ENCODE data around the gene ANKRD2. TPM values are rescaled to one million over a fixed set of nuclear protein-coding genes. Genes with fewer than 3 reads are reported as not detected.

ANKRD2 gene
- total RNA-seq, 4 donors from 2014 or later = 0.54 TPM; not detected in 3

DNA sequence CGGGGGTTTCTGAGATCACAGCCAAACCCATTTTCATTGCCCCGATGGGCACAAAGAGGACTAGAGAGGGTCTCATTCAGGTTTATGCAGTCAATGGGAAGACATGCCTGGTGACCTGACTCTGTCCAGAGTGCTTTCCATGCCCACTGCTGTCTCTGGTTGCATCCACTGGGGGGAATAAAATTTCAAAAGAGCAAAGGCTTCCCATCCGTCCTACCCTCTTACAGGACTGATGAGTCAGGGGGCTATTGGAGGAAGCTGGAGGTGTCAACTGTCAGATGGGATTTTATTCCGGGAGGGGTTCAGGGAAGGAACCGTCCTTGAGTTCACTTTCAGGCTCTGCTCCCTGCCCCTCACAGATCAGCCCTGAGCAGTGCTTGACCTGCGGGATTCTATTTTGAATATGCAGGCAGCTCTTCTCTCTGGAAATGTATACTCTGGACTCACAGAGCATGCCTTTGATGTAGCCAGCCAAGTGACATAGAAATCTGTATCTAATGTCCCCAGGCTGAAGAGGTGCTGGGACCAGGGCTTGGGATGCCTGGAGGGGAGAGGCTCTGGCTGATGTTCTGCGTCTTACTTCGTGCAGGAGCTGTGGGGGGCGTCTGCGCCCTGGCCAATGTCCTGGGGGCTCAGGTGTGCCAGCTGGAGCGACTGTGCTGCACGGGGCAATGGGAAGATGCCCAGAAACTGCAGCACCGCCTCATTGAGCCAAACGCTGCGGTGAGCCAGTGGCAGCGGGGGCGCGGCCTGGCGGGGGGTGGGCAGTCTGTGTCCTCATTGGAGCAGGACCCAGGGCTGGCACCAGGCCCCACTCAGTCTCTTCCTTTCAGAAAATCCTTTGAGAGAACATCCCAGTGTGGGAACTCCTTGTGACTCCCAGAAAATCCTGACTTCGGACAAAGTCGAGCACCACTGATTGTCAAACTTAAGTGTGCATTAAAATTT, 29.0 kb downstream of the ANKRD2 start:
- Histone ChIP-seq H3K9me3 (no peaks in the 10 kb centered on the region), H3K4me3 (no peak overlapping the region), H3K27ac (no peak overlapping the region), H3K36me3 (no peaks in the 10 kb centered on the region), H3K27me3 (no peaks in the 10 kb centered on the region), H3K4me1 (peaks cover 0 to 12% (median 8%) of the 10 kb centered on the region in 3 donors)
- WGBS, 2 donors (ENCODE audit: low coverage in 1 of 2) = 84% methylated on average over 5 of the region's 21 CpGs; no CpG with 5 or more reads in 1 of the 2 donors
- TF ChIP-seq EP300 (IDR thresholded peaks at IDR 0.05) = no peak
- no peak for TF ChIP-seq POLR2AphosphoS5 (IDR thresholded peaks at IDR 0.05)
- TF ChIP-seq, protein P1, sequence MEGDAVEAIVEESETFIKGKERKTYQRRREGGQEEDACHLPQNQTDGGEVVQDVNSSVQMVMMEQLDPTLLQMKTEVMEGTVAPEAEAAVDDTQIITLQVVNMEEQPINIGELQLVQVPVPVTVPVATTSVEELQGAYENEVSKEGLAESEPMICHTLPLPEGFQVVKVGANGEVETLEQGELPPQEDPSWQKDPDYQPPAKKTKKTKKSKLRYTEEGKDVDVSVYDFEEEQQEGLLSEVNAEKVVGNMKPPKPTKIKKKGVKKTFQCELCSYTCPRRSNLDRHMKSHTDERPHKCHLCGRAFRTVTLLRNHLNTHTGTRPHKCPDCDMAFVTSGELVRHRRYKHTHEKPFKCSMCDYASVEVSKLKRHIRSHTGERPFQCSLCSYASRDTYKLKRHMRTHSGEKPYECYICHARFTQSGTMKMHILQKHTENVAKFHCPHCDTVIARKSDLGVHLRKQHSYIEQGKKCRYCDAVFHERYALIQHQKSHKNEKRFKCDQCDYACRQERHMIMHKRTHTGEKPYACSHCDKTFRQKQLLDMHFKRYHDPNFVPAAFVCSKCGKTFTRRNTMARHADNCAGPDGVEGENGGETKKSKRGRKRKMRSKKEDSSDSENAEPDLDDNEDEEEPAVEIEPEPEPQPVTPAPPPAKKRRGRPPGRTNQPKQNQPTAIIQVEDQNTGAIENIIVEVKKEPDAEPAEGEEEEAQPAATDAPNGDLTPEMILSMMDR (IDR thresholded peaks at IDR 0.05) = no peak
- TF ChIP-seq POLR2A (IDR thresholded peaks at IDR 0.05) = no peak
- ATAC-seq = no peak

- Histone ChIP-seq H3K4me3 (no peak overlapping the region), H3K36me3 (no peaks in the 10 kb centered on the region), H3K4me1 (peaks cover 0 to 3% (median under 1%) of the 10 kb centered on the region in 3 donors), H3K27me3 (no peaks in the 10 kb centered on the region), H3K27ac (no peak overlapping the region), H3K9me3 (no peaks in the 10 kb centered on the region)
- no peak for ATAC-seq
- TF ChIP-seq POLR2A (IDR thresholded peaks at IDR 0.05) = no peak
- 95% methylated on average over 4 to 5 of the region's 5 CpGs for WGBS, 2 donors (ENCODE audit: low coverage in 1 of 2)
These were observed 34.6 kb downstream of the ANKRD2 start for GRCh38 chr10:97607095-97607636.

- H3K27me3 ChIP-seq = no peaks in the 10 kb centered on the region
- 50 to 88% methylated on average over 2 to 8 of the region's 13 CpGs for WGBS, 2 donors (ENCODE audit: low coverage in 1 of 2)
- peaks cover 0 to 7% (median 3%) of the 10 kb centered on the region in 3 donors for H3K4me1 ChIP-seq
- H3K27ac ChIP-seq = peak overlapping the region in 2 of 4 donors; percentile 20 to 50
- peak; percentile 12 for ATAC-seq
- no peak overlapping the region for H3K4me3 ChIP-seq
- no peaks in the 10 kb centered on the region for H3K9me3 ChIP-seq
- peaks cover 0 to 4% of the 10 kb centered on the region in 2 donors for H3K36me3 ChIP-seq
- TF ChIP-seq, protein P1 (IDR thresholded peaks at IDR 0.05) = no peak
- TF ChIP-seq EP300 (IDR thresholded peaks at IDR 0.05) (no peak), POLR2AphosphoS5 (IDR thresholded peaks at IDR 0.05) (no peak), POLR2A (IDR thresholded peaks at IDR 0.05) (no peak)
These were observed 36.5 kb downstream of the ANKRD2 start for GRCh38 chr10:97608991-97609561.

DNA sequence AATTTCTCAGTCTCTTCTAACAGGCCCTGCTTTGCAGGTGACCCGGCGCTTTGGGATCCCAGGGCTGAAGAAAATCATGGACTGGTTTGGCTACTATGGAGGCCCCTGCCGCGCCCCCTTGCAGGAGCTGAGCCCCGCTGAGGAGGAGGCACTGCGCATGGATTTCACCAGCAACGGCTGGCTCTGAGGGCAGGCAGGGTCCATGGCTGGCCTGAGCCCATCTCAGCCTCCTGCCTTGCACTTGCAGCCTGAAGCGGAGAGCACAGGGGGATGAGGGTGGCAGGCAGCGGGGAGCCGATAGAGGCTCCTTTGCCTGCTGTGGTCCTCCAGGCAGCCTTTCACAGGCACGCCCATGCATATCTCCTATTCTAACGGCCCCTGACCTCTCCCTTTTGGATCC, 38.9 kb downstream of the ANKRD2 start:
- H3K27ac ChIP-seq = no peak overlapping the region
- H3K4me1 ChIP-seq = peaks cover 0 to 7% (median 3%) of the 10 kb centered on the region in 3 donors
- TF ChIP-seq POLR2AphosphoS5 (IDR thresholded peaks at IDR 0.05) (no peak), POLR2A (IDR thresholded peaks at IDR 0.05) (no peak), EP300 (IDR thresholded peaks at IDR 0.05) (no peak)
- TF ChIP-seq, protein P1 (IDR thresholded peaks at IDR 0.05) = no peak
- no peaks in the 10 kb centered on the region for H3K9me3 ChIP-seq
- 100% methylated on average over 4 of the region's 12 CpGs; no CpG with 5 or more reads in 1 of the 2 donors for WGBS, 2 donors (ENCODE audit: low coverage in 1 of 2)
- no peak overlapping the region for H3K4me3 ChIP-seq
- no peaks in the 10 kb centered on the region for H3K27me3 ChIP-seq
- H3K36me3 ChIP-seq = peaks cover 0 to 28% of the 10 kb centered on the region in 2 donors
- ATAC-seq = no peak

DNA sequence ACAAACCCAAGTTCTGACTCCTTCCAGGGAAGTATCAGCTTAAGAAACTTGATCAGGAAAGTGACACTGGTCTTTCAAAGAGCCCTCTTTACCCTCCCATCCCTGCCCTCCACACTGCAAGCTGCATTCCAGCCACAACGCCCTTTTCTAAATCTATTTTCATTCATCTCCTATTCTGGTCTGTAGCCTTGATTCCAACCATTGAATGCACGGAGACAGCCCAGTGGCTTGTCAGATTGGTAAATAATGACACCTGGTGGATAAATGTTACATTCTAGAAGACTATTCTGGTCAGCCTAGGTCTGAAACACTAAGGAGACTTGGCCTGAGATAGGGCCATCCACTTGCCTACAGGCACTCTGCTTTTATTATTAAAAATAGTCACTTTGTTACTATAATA, 39.8 kb downstream of the ANKRD2 start:
- Histone ChIP-seq H3K4me3 (no peak overlapping the region), H3K4me1 (peaks cover 0 to 7% (median 3%) of the 10 kb centered on the region in 3 donors), H3K27ac (peak overlapping the region in 2 of 4 donors; percentile 24 to 27), H3K9me3 (no peaks in the 10 kb centered on the region), H3K36me3 (peaks cover 0 to 30% of the 10 kb centered on the region in 2 donors), H3K27me3 (no peaks in the 10 kb centered on the region)
- 0 to 12% methylated on average over 2 of the region's 2 CpGs for WGBS, 2 donors (ENCODE audit: low coverage in 1 of 2)
- peak; percentile 92 for ATAC-seq
- TF ChIP-seq, protein P1 (IDR thresholded peaks at IDR 0.05) = peak; percentile 38 to 77 (median 66)
- no peak for TF ChIP-seq EP300 (IDR thresholded peaks at IDR 0.05)
